ENCODE data around the gene SENP3.
"Not testable (repeated sequence)": the region's sequence is repeated elsewhere in the genome, so short reads cannot be mapped to it uniquely, and the experiment has no call there.

SENP3 gene

GRCh38 chr17:7597561-7597960 lies 35.8 kb downstream of the SENP3 start:
- not testable (repeated sequence) for DNase-seq (ENCODE audit: low read depth, low spot score)

GRCh38 chr17:7606280-7606679 lies 44.6 kb downstream of the SENP3 start:
- no peak for DNase-seq (ENCODE audit: low read depth, low spot score)

DNA sequence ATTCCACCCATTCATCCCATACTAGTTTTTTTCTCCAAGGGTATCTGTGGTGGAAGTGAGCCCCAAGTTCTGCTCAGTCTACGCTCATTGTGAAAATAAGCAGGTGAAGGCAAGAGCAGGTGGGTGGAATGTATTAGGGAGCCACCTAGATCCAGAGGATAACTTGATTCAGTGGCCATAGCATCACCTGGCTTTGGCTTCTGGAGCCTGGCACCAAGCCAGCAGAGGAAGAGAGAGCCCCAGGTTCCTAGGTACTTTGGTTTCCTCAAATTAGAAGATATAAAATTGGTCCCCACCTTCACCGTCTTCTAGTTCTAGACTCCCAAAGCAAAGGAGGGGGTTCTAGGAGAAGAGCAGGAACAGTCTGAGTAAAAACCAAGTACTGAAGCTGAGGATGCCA lies 48.9 kb downstream of the SENP3 start:
- DNase-seq (ENCODE audit: low read depth, low spot score), result no peak

GRCh38 chr17:7611635-7612293 lies 50.0 kb downstream of the SENP3 start:
- no peak for DNase-seq (ENCODE audit: low read depth, low spot score)

GRCh38 chr17:7612294-7612640 lies 50.5 kb downstream of the SENP3 start:
- no peak for DNase-seq (ENCODE audit: low read depth, low spot score)

GRCh38 chr17:7613769-7614424 lies 52.2 kb downstream of the SENP3 start:
- DNase-seq (ENCODE audit: low read depth, low spot score), result no peak

- peak; percentile 99 for DNase-seq (ENCODE audit: low read depth, low spot score)
These were observed 52.9 kb downstream of the SENP3 start, which contains the start of gene FXR2 for GRCh38 chr17:7614425-7615264. Gene FXR2, minus strand, starts transcription at chr17:7614897. Its CDS starts 365 bp downstream, at chr17:7614532.

GRCh38 chr17:7615265-7615747 lies 53.6 kb downstream of the SENP3 start:
- DNase-seq (ENCODE audit: low read depth, low spot score), result no peak

- no peak for DNase-seq (ENCODE audit: low read depth, low spot score)
These were observed 56.9 kb downstream of the SENP3 start for GRCh38 chr17:7618608-7619007.

DNA sequence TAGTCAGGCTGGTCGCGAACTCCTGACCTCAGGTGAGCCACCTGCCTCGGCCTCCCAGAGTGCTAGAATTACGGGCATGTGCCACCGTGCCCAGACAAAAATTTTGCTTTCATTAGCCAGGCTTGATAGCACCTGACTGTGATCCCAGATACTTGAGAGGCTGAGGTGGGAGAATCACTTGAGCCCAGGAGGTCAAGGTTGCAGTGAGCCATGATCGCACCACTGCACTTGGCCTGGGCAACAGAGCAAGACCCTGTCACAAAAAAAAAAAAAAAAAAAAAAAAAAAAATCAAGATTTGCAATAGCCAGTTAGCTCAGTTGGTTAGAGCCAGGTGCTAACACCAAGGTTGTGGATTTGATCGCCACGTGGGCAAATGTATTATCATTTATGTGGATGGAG lies 59.1 kb downstream of the SENP3 start:
- no peak for DNase-seq (ENCODE audit: low read depth, low spot score)
